HepG2 (cell line): ENCODE data around the gene VRK2. TPM values are rescaled to one million over a fixed set of nuclear protein-coding genes. Genes with fewer than 3 reads are reported as not detected.

ENCODE experiments used
- ATAC-seq: fragments of 200-7000 bp; cut with Tn5 transposase; 3 replicates; pipeline ENCODE4 v1.9.1; 2020; ENCODE audit warnings: mild to moderate bottlenecking, moderate library complexity
- BruUV-seq: library from RNA; stranded (reverse); fragments of 400-500 nt; replicated peaks from 2 replicates; lab custom pipeline; 2021; lab: Mats Ljungman, UMichigan
- CTCF ChIA-PET: fragments of 300-600 bp; formaldehyde crosslinking; extraction: SDS; loops from one replicate; lab custom pipeline; 2021; ENCODE audit warnings: low total read pairs, inconsistent platforms, low intra/inter-chr PET ratio; lab: Yijun Ruan, JAX
- POLR2A ChIA-PET: fragments of 350-600 bp; sonication (Branson Sonifier 250); formaldehyde crosslinking; loops from one replicate; lab custom pipeline; 2020; ENCODE audit warnings: antibody characterized with exemption, inconsistent platforms; lab: Yijun Ruan, JAX
- DNase-seq: peaks from one replicate; pipeline ENCODE4 v3.0.0-alpha.2; 2015; ENCODE audit warnings: low spot score
- FAIRE-seq: peaks from 3 replicates; lab custom pipeline; 2011; peaks lifted over from hg19 to GRCh38; lab: Jason Lieb, UNC
- H2AFZ ChIP-seq: one replicate; pipeline ENCODE4 v1.6.1; 2011; ENCODE audit warnings: low read length, inconsistent platforms
- H3K27ac ChIP-seq: fragments of 300-600 bp; 3 replicates; pipeline ENCODE4 v1.8.0; 2011; ENCODE audit warnings: mixed run types, mild to moderate bottlenecking, mixed read lengths, low read length, inconsistent platforms; ENCODE audit not compliant: insufficient read depth; ENCODE audit errors: extremely low read length
- H3K27me3 ChIP-seq, 2 experiments: fragments of 200-600 bp in 1 of 2; 2 replicates in 1 of 2; 3 replicates in 1 of 2; pipeline versions ENCODE4 v1.6.0 to v1.8.0; 2011; ENCODE audit warnings: low read length in 2 of 2, mild to moderate bottlenecking in 2 of 2, moderate library complexity in 2 of 2, inconsistent platforms in 1 of 2; ENCODE audit not compliant: insufficient read depth in 2 of 2, control insufficient read depth in 1 of 2
- H3K36me3 ChIP-seq, 2 experiments: fragments of 200-600 bp in 1 of 2; replicated peaks in 1 of 2; 2 replicates in 1 of 2; 3 replicates in 1 of 2; pipeline versions ENCODE4 v1.5.1 to v1.8.0; 2011; ENCODE audit warnings: low read length in 2 of 2, inconsistent platforms in 1 of 2; ENCODE audit not compliant: insufficient read depth in 2 of 2, control insufficient read depth in 1 of 2
- H3K4me1 ChIP-seq: 2 replicates; pipeline ENCODE4 v1.5.1; 2012; ENCODE audit warnings: low read length, inconsistent platforms; ENCODE audit not compliant: insufficient read depth
- H3K4me2 ChIP-seq: 2 replicates; pipeline ENCODE4 v1.6.0; 2011; ENCODE audit warnings: low read depth, low read length, inconsistent platforms
- H3K4me3 ChIP-seq, 3 experiments: fragments of 200-600 bp in 1 of 3; sonication (generic), shearing (Covaris generic) in 1 of 3; replicated peaks in 1 of 3; 2 replicates each; pipeline ENCODE4 v1.5.1; 2011 to 2016; ENCODE audit warnings: low read length in 3 of 3, inconsistent platforms in 2 of 3, low read depth in 2 of 3, mild to moderate bottlenecking in 2 of 3, control low read depth in 1 of 3, mixed read lengths in 1 of 3; ENCODE audit not compliant: insufficient read depth in 1 of 3
- H3K79me2 ChIP-seq: one replicate; pipeline ENCODE4 v1.6.1; 2011; ENCODE audit warnings: low read length, inconsistent platforms; ENCODE audit not compliant: insufficient read depth
- H3K9ac ChIP-seq: 2 replicates; pipeline ENCODE4 v1.6.0; 2011; ENCODE audit warnings: mild to moderate bottlenecking, low read depth, low read length, inconsistent platforms; ENCODE audit not compliant: insufficient read depth
- H3K9me3 ChIP-seq: 2 replicates; pipeline ENCODE4 v1.5.1; 2012; ENCODE audit warnings: mild to moderate bottlenecking, low read length
- H4K20me1 ChIP-seq: 2 replicates; pipeline ENCODE4 v1.6.0; 2011; ENCODE audit warnings: inconsistent platforms, mild to moderate bottlenecking, low read length, moderate library complexity; ENCODE audit not compliant: insufficient read depth
- CEBPB ChIP-seq: IDR thresholded peaks from 2 replicates; pipeline ENCODE4 v1.6.1; 2011; ENCODE audit warnings: low read depth, low read length, improper control_type of control experiment, borderline replicate concordance
- DRAP1 ChIP-seq: IDR thresholded peaks from 2 replicates; pipeline ENCODE4 v1.6.1; 2016; ENCODE audit warnings: missing genetic modification reagents, missing compliant biosample characterization
- GTF3A ChIP-seq: sonication (generic); formaldehyde crosslinking; conservative IDR thresholded peaks from 2 replicates; pipeline ENCODE4 v1.4.0; 2020; ENCODE audit warnings: mild to moderate bottlenecking, missing genetic modification reagents
- LCORL ChIP-seq, 2 experiments: fragments of 450-650 bp in 1 of 2; sonication (generic) in 1 of 2; formaldehyde crosslinking in 1 of 2; IDR thresholded peaks; 2 replicates each; pipeline versions ENCODE4 v1.5.0 to v1.6.1; 2017 to 2020; ENCODE audit warnings: antibody characterized with exemption in 1 of 2, missing genetic modification reagents in 1 of 2
- MEF2D ChIP-seq: sonication (generic); formaldehyde crosslinking; IDR thresholded peaks from 2 replicates; pipeline ENCODE4 v1.5.1; 2020; ENCODE audit warnings: mild to moderate bottlenecking, missing genetic modification reagents
- MEIS2 ChIP-seq: sonication (generic); formaldehyde crosslinking; IDR thresholded peaks from 2 replicates; pipeline ENCODE4 v1.9.0; 2021; ENCODE audit warnings: mild to moderate bottlenecking, missing genetic modification reagents
- MYC ChIP-seq: sonication (generic); formaldehyde crosslinking; IDR thresholded peaks from 2 replicates; pipeline ENCODE4 v1.9.0; 2021; ENCODE audit warnings: missing genetic modification reagents, borderline replicate concordance
- NR3C1 ChIP-seq: sonication (generic); formaldehyde crosslinking; IDR thresholded peaks from 2 replicates; pipeline ENCODE4 v1.4.0; 2020; ENCODE audit warnings: missing genetic modification reagents
- POLR2G ChIP-seq: fragments of 200-400 bp; formaldehyde crosslinking; IDR thresholded peaks from 2 replicates; pipeline ENCODE4 v1.6.1; 2018; ENCODE audit warnings: mild to moderate bottlenecking, low read depth, low read length, moderate library complexity
- RBM22 ChIP-seq: fragments of 200-400 bp; formaldehyde crosslinking; optimal IDR thresholded peaks from 2 replicates; pipeline ENCODE3; 2017; ENCODE audit warnings: mild to moderate bottlenecking, low read length, moderate library complexity
- SSRP1 ChIP-seq: IDR thresholded peaks from 2 replicates; pipeline ENCODE4 v1.6.1; 2016; ENCODE audit warnings: control low read depth
- ZNF101 ChIP-seq: sonication (generic); formaldehyde crosslinking; IDR thresholded peaks from 2 replicates; pipeline ENCODE4 v1.4.0; 2020; ENCODE audit warnings: mild to moderate bottlenecking, low read depth, missing genetic modification reagents, borderline replicate concordance
- ZNF121 ChIP-seq: sonication (generic); formaldehyde crosslinking; IDR thresholded peaks from 2 replicates; pipeline ENCODE4 v1.5.0; 2020; ENCODE audit warnings: mild to moderate bottlenecking, missing genetic modification reagents
- ZNF253 ChIP-seq: sonication (generic); formaldehyde crosslinking; IDR thresholded peaks from 2 replicates; pipeline ENCODE4 v1.8.0; 2022; ENCODE audit warnings: mild to moderate bottlenecking, missing genetic modification reagents, borderline replicate concordance
- ZNF263 ChIP-seq: sonication (generic); formaldehyde crosslinking; IDR thresholded peaks from 2 replicates; pipeline ENCODE4 v1.4.0; 2020; ENCODE audit warnings: missing genetic modification reagents
- ZNF883 ChIP-seq: sonication (generic); formaldehyde crosslinking; IDR thresholded peaks from 2 replicates; pipeline ENCODE4 v1.5.1; 2020; ENCODE audit warnings: mild to moderate bottlenecking, missing genetic modification reagents; ENCODE audit errors: not compliant biosample characterization
- WGBS: methylation state at CpG from one replicate; pipeline ENCODE4 v1.1.6; 2017; ENCODE audit warnings: low lambda C conversion rate; 5-methylcytosine and 5-hydroxymethylcytosine counted together
- in situ Hi-C: cut with HindIII; loops from 2 replicates; pipeline ENCODE4 v1.10.0; 2017; ENCODE audit warnings: low pct_unique_long_range_greater_than_20kb; ENCODE audit not compliant: extremely low pct_ligation_motif_present
- intact Hi-C: fragments of 100-400 bp; cut with micrococcal nuclease; formaldehyde crosslinking; loops from one replicate; pipeline ENCODE4 v1.10.0; 2022; ENCODE audit not compliant: unreplicated experiment
- polyA plus RNA-seq, 8 experiments: library from polyadenylated mRNA; depleted of rRNA in 3 of 8; stranded (reverse) in 7 of 8; unstranded in 1 of 8; fragments of >200 nt; fragmentation: Illumina TruSeq in 4 of 8; extraction: Trizol in 4 of 8; gene quantifications; 2 replicates each; pipeline versions ENCODE4 v1.2.1 to v1.2.3, GENCODE V29; 2011 to 2016; ENCODE audit warnings: low read depth in 4 of 8, missing spikeins in 1 of 8, mixed read lengths in 1 of 8; ENCODE audit not compliant: insufficient read depth in 1 of 8
- total RNA-seq, 5 experiments: library from RNA; depleted of rRNA; stranded (reverse); fragments of >200 nt; fragmentation: Illumina TruSeq; extraction: Trizol; gene quantifications; 2 replicates each; pipeline ENCODE4 v1.2.3, GENCODE V29; 2016; ENCODE audit warnings: low read depth in 1 of 5

VRK2 gene
- total and polyA plus RNA-seq, 2 of the 13 experiments (the other 11 are each of a cell fraction or from before 2014, with no cell fraction given) = 13.3 to 29.1 TPM

GRCh38 chr2:58130238-58130637 is 83.6 kb downstream of the VRK2 start:
- Histone ChIP-seq H3K4me1 (no peaks in the 10 kb centered on the region), H3K36me3 (peaks cover 1 to 10% of the 10 kb centered on the region in 2 experiments; a peak in 2 of 5 replicates), H3K4me2 (no peak overlapping the region), H3K9ac (no peak overlapping the region), H3K9me3 (no peaks in the 10 kb centered on the region), H3K4me3 (no peak overlapping the region), H3K79me2 (no peaks in the 10 kb centered on the region), H2AFZ (no peak overlapping the region), H3K27ac (no peak overlapping the region), H4K20me1 (no peaks in the 10 kb centered on the region), H3K27me3 (no peaks in the 10 kb centered on the region)
- ATAC-seq (no peak), DNase-seq (no peak), FAIRE-seq (no peak)
- POLR2A ChIA-PET = no interaction called here
- in situ Hi-C loops (loop anchor here (5.0 kb wide), 1 partner anchor 317 kb away; no protein-coding TSS in a partner anchor), intact Hi-C loops (loop anchor here (5.0 to 10.0 kb wide), 2 partner anchors 223 to 235 kb away; no protein-coding TSS in a partner anchor)
- TF ChIP-seq MYC (CRISPR knock-in tag) (no peak), ZNF263 (CRISPR knock-in tag) (no peak), ZNF101 (CRISPR knock-in tag) (no peak), CEBPB (no peak), NR3C1 (CRISPR knock-in tag) (no peak), GTF3A (CRISPR knock-in tag) (no peak), DRAP1 (CRISPR knock-in tag) (no peak), ZNF121 (CRISPR knock-in tag) (no peak), POLR2G (no peak), MEF2D (CRISPR knock-in tag) (no peak), ZNF253 (CRISPR knock-in tag) (no peak), ZNF883 (CRISPR knock-in tag) (no peak), SSRP1 (CRISPR knock-in tag) (no peak), RBM22 (no peak), LCORL (IDR thresholded peaks at IDR 0.05) (no peak), LCORL (CRISPR knock-in tag; IDR thresholded peaks at IDR 0.05) (no peak), MEIS2 (CRISPR knock-in tag) (no peak)
- no TSS peak for BruUV-seq
- 99% methylated on average over 2 of the region's 2 CpGs for WGBS
- CTCF ChIA-PET = interaction anchor here (1.8 kb wide), 1 partner anchor 318 kb away, joined by 12 read pairs; no protein-coding TSS in a partner anchor
